ENCODE measurements around the gene TMEM131.
"Not testable (repeated sequence)": the region's sequence is repeated elsewhere in the genome, so short reads cannot be mapped to it uniquely, and the experiment has no call there.

Gene TMEM131

GRCh38 chr2:97985998-97986397, 9.8 kb downstream of the TMEM131 start:
- DNase-seq: no peak

- no peak for DNase-seq
Measured at GRCh38 chr2:97983698-97984097, 12.1 kb downstream of the TMEM131 start.

GRCh38 chr2:97983134-97983533, 12.6 kb downstream of the TMEM131 start:
- DNase-seq: no peak

- no peak for DNase-seq
Measured at GRCh38 chr2:97982621-97983020, 13.1 kb downstream of the TMEM131 start.

DNA sequence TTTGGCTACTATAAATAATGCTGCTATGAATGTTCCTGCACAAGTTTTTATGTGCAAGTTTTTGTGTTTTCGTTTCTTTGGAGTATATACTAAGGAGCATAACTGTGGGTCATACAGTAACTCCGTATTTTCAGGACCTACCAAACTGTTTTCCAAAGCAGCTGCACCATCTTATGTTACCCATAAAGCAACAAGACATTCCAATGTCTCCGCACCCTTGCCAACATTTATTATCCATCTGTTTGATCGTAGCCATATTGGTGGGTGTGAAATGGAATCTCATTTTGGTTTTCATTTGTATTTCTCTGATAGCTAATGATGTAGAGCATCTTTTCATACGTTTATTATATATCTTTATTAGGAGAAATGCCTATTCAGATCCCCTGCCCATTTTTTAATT, 13.8 kb downstream of the TMEM131 start:
- no peak for DNase-seq

GRCh38 chr2:97979904-97980303, 15.8 kb downstream of the TMEM131 start:
- no peak for DNase-seq

GRCh38 chr2:97974471-97974870, 21.3 kb downstream of the TMEM131 start:
- no peak for DNase-seq

DNA sequence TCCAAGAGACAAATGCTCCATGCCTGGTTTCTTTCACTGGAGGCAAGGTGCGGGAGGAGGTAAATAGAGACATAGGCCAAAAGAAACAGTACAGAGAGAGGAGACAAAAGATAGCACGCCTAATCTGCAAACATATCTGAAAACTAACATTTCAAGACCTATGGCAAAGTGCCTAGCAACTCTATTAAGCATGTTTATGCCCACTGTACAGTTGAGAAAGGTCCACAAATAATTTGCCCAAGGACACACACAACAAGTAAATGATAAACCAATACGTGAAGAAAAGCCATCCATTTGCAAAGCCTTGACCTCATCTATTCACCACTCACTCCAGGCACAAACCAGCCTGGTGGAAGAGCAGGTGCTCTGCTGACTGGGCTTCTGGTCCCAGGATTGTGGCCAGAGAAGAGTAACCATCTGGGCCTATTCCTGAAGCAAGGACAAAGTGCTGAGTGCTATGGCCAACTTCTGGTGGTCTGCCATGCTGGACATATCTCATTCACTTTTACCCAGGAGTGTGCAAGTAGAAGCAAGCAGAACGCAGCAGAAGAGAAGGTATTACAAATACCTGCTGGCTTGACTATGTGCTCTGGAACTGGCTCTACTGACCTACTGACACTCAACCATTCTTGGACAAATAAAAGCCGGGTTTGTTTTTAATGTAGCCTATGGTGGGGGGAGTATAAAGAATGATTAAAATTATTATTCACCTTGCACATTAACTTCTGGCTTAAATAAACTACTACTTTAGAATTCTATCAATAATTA, 25.3 kb downstream of the TMEM131 start:
- no peak for DNase-seq

DNA sequence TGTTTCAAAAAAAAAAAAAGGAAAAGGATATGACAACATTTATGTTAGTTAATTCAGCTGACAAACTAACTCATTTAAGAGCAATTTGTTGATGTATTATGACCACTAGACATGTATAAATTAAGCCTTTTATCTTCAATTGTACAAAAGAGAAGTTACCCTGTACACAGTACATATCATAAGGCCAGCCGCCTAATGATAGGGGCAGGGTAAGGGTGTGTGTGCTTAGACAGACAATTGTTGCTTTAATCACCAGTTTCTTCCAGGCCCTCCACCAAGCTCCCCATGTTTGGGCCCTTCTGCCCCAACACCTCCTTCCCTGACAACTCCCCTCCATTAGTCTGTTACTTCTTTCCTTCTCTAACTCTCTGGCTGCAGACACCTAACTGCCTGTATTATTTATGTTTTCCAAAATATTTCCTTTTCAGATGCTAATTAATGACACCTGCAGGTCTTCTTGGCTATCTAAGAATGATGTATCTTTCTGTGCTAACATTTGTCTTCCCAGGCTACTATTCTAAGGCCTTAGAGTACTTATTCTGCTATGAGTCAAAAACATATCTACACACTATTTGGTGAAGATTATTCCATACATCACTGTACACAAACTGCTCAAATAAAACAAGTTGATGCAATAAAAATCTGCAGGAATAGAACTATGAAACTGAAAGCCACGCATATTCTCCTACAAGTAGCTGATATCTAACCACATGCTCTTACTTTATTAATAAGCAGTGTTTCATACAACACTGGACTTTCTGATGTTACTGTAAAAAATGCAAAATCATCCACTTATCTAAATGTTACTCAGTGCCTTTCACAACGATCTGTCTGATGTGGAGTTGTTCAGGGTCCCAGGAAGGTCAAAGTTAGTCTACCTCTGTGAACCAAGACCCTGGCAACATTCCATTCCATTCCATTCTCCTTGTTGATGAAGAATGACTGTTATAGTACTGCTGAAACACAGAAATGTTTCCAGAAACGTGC, 26.4 kb downstream of the TMEM131 start:
- DNase-seq: no peak

- no peak for DNase-seq
Measured at GRCh38 chr2:97967931-97968627, 27.7 kb downstream of the TMEM131 start.

DNA sequence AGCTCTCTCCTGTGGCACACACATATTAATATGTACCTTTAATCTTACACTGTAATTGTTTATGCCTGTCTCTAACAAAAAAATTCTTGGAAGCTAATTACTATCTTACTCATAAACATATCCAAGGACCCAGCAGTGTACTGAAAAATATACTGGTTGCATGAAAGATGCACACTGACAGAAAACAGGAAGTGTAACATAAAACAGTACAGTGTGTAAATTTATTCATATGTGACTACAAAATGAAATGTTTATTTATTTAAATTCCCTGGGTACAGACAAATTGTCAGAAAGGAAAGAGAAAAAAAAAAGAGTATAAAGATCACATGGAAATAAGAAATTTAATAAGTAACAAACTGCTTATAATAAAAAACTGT, 28.5 kb downstream of the TMEM131 start:
- no peak for DNase-seq

GRCh38 chr2:97966545-97967215, 29.1 kb downstream of the TMEM131 start:
- DNase-seq: no peak

GRCh38 chr2:97965116-97965515, 30.6 kb downstream of the TMEM131 start:
- no peak for DNase-seq

- no peak for DNase-seq
Measured at GRCh38 chr2:97963880-97964279, 31.9 kb downstream of the TMEM131 start.

- DNase-seq: no peak
Measured at GRCh38 chr2:97963079-97963406, 32.7 kb downstream of the TMEM131 start.

DNA sequence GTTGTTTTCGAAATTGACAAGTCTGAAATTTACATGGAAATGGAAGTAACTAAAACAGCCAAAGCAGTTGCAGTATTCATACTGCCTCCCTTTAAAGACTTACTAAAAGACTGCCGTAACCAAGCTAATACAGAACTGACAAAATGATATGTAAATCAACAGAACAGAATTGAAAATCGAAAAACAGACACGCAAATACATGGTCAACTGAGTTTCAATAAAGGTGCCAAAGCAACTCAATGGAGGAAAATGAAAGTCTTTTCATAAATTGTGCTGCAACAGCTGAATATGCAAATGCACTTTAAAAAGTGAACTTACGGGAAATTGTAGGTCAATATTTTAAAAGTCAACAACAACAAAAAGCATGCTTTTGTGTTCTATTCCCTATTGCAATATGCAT, 34.2 kb downstream of the TMEM131 start:
- no peak for DNase-seq

GRCh38 chr2:97958184-97958583, 37.6 kb downstream of the TMEM131 start:
- no peak for DNase-seq

DNA sequence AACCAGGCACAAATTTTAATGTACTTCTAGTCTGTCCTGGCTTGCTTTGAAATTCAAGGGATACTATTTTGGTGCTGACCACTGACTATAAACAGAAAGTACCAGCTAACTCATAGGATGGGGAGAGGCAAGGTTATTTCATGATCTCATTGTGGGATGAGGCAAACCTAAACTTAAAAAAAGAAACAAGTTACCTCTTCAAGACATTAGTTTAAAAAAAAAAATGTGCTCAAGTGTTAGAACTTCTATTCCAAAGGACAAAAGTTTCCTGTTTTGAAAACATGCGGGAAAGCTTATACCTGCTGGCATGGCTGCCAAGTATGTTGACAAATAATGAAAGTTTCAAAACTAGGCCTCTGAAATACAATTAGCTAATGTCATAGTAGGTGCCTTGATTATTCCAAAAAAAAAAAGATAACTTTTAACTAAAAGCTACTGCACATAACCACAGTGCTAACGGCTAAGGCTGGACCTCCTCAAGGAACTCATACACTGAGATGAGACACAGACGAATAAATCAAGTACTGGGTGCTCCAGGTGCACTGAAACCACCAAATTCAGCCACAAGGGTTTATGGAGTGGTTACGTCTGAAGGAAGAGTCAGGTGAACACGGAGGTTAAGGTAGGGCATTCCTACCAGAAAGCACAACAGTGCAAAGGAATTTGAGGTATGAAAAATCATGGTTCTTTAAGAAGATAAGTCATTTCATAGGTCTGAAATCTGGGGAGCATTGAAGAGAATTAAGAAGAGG, 38.1 kb downstream of the TMEM131 start:
- no peak for DNase-seq

DNA sequence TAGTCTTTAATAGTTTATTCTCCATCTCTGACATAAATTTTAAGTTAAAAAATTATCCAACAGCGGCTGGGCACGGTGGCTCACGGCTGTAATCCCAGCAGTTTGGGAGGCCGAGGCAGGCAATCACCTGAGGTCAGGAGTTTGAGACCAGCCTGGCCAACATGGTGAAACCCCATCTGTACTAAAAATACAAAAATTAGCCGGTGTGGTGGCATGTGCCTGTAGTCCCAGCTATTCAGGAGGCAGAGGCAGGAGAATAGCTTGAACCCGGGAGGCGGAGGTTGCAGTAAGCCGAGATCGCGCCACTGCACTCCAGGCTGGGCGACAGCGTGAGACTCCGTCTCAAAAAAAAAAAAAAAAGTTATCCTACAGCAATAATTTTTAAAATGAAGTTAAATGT, 39.0 kb downstream of the TMEM131 start:
- not testable (repeated sequence) for DNase-seq

GRCh38 chr2:97953853-97954252, 41.9 kb downstream of the TMEM131 start:
- DNase-seq: no peak

GRCh38 chr2:97952357-97952756, 43.4 kb downstream of the TMEM131 start:
- no peak for DNase-seq

DNA sequence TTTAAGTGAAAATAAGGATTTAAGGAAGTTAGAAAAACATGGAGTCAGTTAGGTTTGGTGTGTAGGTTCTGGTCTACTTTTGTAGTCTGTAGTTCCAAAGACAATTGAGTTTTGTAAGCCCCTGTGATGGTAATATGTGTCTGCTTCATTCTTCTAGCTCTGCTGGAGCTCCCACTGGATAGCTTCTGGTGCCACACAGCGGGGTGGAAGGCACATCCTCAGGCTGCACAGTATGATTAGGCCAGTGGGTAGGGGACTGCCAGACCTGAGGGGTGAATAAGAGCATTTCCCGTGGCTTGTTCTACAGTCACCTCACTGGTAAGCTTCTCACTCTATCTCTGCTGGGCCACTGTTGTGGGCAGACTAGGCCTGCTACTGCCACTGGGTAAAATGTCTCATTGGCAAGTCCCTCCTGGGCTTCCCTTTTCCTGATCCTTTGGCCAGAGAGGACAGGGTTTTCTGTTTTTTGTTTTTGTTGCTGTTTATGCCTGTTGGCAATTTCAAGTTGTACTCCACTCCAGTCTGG, 44.5 kb downstream of the TMEM131 start:
- DNase-seq: no peak

Measured in kidney glomerular epithelial cell (primary cell).